Stimulated activated naive CD8-positive, alpha-beta T cell treated with anti-CD3 and anti-CD28 coated beads, Interleukin-15, amount 100 ng/mL, for 72 hours (primary cell): Measurements from ENCODE around the gene ACOXL.
"Not testable (repeated sequence)": the region's sequence is repeated elsewhere in the genome, so short reads cannot be mapped to it uniquely, and the experiment has no call there.

Experiments used
- ATAC-seq: fragments of 150-1000 bp; cut with Tn5 transposase; 2 replicates; pipeline ENCODE4 v1.10.0; 2021; ENCODE audit warnings: mild to moderate bottlenecking, moderate library complexity
- DNase-seq, 2 donors: peaks; one replicate each; pipeline ENCODE4 v3.0.0; 2021 to 2022
- H3K27ac Mint-ChIP-seq, 2 donors: one replicate each; pipeline ENCODE4 v1.8.0; 2022; ENCODE audit warnings: mild to moderate bottlenecking in 2 of 2, mixed read lengths in 2 of 2, moderate library complexity in 2 of 2
- H3K27me3 Mint-ChIP-seq: one replicate; pipeline ENCODE4 v1.8.0; 2022; ENCODE audit warnings: mixed read lengths
- H3K4me1 Mint-ChIP-seq: one replicate; pipeline ENCODE4 v1.8.0; 2022; ENCODE audit warnings: mild to moderate bottlenecking, mixed read lengths
- H3K4me3 Mint-ChIP-seq, 2 donors: one replicate each; pipeline ENCODE4 v1.8.0; 2022; ENCODE audit warnings: mild to moderate bottlenecking in 2 of 2, mixed read lengths in 2 of 2, moderate library complexity in 1 of 2
- H3K9me3 Mint-ChIP-seq, 2 donors: one replicate each; pipeline ENCODE4 v1.8.0; 2022; ENCODE audit warnings: mixed read lengths in 2 of 2

ACOXL gene

GRCh38 chr2:110838657-110839384 lies 106.4 kb downstream of the ACOXL start:
- ATAC-seq (no peak), DNase-seq (no peak)
- H3K27ac Mint-ChIP-seq = no peak overlapping the region
- no peaks in the 10 kb centered on the region for H3K9me3 Mint-ChIP-seq
- peaks cover 29% of the 10 kb centered on the region for H3K27me3 Mint-ChIP-seq
- peaks cover 64% of the 10 kb centered on the region for H3K4me1 Mint-ChIP-seq
- no peak overlapping the region for H3K4me3 Mint-ChIP-seq

GRCh38 chr2:110840508-110840907 lies 108.1 kb downstream of the ACOXL start:
- ATAC-seq (no peak), DNase-seq (no peak)
- Mint-ChIP-seq H3K4me3 (no peak overlapping the region), H3K27me3 (peaks cover 26% of the 10 kb centered on the region), H3K27ac (no peak overlapping the region), H3K4me1 (peaks cover 72% of the 10 kb centered on the region), H3K9me3 (no peaks in the 10 kb centered on the region)

- Mint-ChIP-seq H3K27me3 (peaks cover 26% of the 10 kb centered on the region), H3K4me3 (no peak overlapping the region), H3K4me1 (peaks cover 76% of the 10 kb centered on the region)
These were observed 109.7 kb downstream of the ACOXL start for GRCh38 chr2:110842048-110842447.

GRCh38 chr2:110843496-110843895 lies 111.1 kb downstream of the ACOXL start:
- Mint-ChIP-seq H3K27ac (peak overlapping the region in 1 of 2 donors; percentile 54), H3K4me1 (peaks cover 83% of the 10 kb centered on the region), H3K4me3 (peak overlapping the region; percentile 17 to 68), H3K9me3 (no peaks in the 10 kb centered on the region), H3K27me3 (peaks cover 26% of the 10 kb centered on the region)
- DNase-seq (no peak), ATAC-seq (no peak)

More at GRCh38 chr2:110842048-110842447, 109.7 kb downstream of the ACOXL start:
- DNase-seq = no peak
- no peak for ATAC-seq
- H3K27ac Mint-ChIP-seq = no peak overlapping the region
- no peaks in the 10 kb centered on the region for H3K9me3 Mint-ChIP-seq

GRCh38 chr2:110843959-110844510 lies 111.7 kb downstream of the ACOXL start:
- Mint-ChIP-seq H3K4me1 (peaks cover 83% of the 10 kb centered on the region), H3K27ac (peak overlapping the region; percentile 10 to 59), H3K9me3 (no peaks in the 10 kb centered on the region), H3K4me3 (peak overlapping the region; percentile 57 to 68), H3K27me3 (peaks cover 31% of the 10 kb centered on the region)
- no peak for ATAC-seq
- no peak for DNase-seq

- Mint-ChIP-seq H3K4me1 (peaks cover 98% of the 10 kb centered on the region), H3K27ac (peak overlapping the region in 1 of 2 donors; percentile 96), H3K9me3 (no peaks in the 10 kb centered on the region), H3K27me3 (peaks cover 22% of the 10 kb centered on the region), H3K4me3 (peak overlapping the region in 1 of 2 donors; percentile 3)
- DNase-seq (no peak), ATAC-seq (no peak)
These were observed 115.3 kb downstream of the ACOXL start for GRCh38 chr2:110847651-110848050.

GRCh38 chr2:110848071-110848470 lies 115.7 kb downstream of the ACOXL start:
- Mint-ChIP-seq H3K27ac (peak overlapping the region in 1 of 2 donors; percentile 96), H3K9me3 (no peaks in the 10 kb centered on the region), H3K4me3 (peak overlapping the region in 1 of 2 donors; percentile 3), H3K4me1 (peaks cover 98% of the 10 kb centered on the region), H3K27me3 (peaks cover 18% of the 10 kb centered on the region)
- DNase-seq (no peak), ATAC-seq (no peak)

- H3K4me3 Mint-ChIP-seq = peak overlapping the region in 1 of 2 donors; percentile 2
- peak overlapping the region in 1 of 2 donors; percentile 87 for H3K27ac Mint-ChIP-seq
- H3K9me3 Mint-ChIP-seq = no peaks in the 10 kb centered on the region
- peaks cover 98% of the 10 kb centered on the region for H3K4me1 Mint-ChIP-seq
- DNase-seq (no peak), ATAC-seq (no peak)
- peaks cover 13% of the 10 kb centered on the region for H3K27me3 Mint-ChIP-seq
These were observed 116.2 kb downstream of the ACOXL start for GRCh38 chr2:110848519-110849030.

GRCh38 chr2:110851531-110851930 lies 119.2 kb downstream of the ACOXL start:
- ATAC-seq = no peak
- Mint-ChIP-seq H3K27me3 (peaks cover 21% of the 10 kb centered on the region), H3K9me3 (peaks cover 0 to 7% of the 10 kb centered on the region in 2 donors), H3K4me1 (peaks cover 98% of the 10 kb centered on the region), H3K4me3 (peak overlapping the region in 1 of 2 donors; percentile 65), H3K27ac (no peak overlapping the region)
- DNase-seq = no peak

- Mint-ChIP-seq H3K4me3 (peak overlapping the region; percentile 42 to 65), H3K27ac (peak overlapping the region in 1 of 2 donors; percentile 80), H3K9me3 (peaks cover 0 to 12% of the 10 kb centered on the region in 2 donors), H3K27me3 (peaks cover 26% of the 10 kb centered on the region), H3K4me1 (peaks cover 98% of the 10 kb centered on the region)
- no peak for DNase-seq
- ATAC-seq = no peak
These were observed 119.7 kb downstream of the ACOXL start for GRCh38 chr2:110852051-110852450.

- peaks cover 26% of the 10 kb centered on the region for H3K27me3 Mint-ChIP-seq
- peak overlapping the region; percentile 42 to 65 for H3K4me3 Mint-ChIP-seq
- peak in 1 of 2 donors; percentile 69 for DNase-seq
- H3K27ac Mint-ChIP-seq = peak overlapping the region in 1 of 2 donors; percentile 80
- peak; percentile 91 for ATAC-seq
- peaks cover 95% of the 10 kb centered on the region for H3K4me1 Mint-ChIP-seq
- peaks cover 0 to 12% of the 10 kb centered on the region in 2 donors for H3K9me3 Mint-ChIP-seq
These were observed 120.3 kb downstream of the ACOXL start for GRCh38 chr2:110852541-110853263.

- peaks cover 97% of the 10 kb centered on the region for H3K4me1 Mint-ChIP-seq
- H3K4me3 Mint-ChIP-seq = peak overlapping the region in 1 of 2 donors; percentile 53
- H3K27ac Mint-ChIP-seq = no peak overlapping the region
- H3K27me3 Mint-ChIP-seq = peaks cover 25% of the 10 kb centered on the region
- peaks cover 0 to 12% of the 10 kb centered on the region in 2 donors for H3K9me3 Mint-ChIP-seq
- DNase-seq (peak in 1 of 2 donors; percentile 61), ATAC-seq (no peak)
These were observed 121.1 kb downstream of the ACOXL start for GRCh38 chr2:110853516-110853915.

GRCh38 chr2:110853948-110854347 lies 121.6 kb downstream of the ACOXL start:
- no peak overlapping the region for H3K4me3 Mint-ChIP-seq
- peak overlapping the region in 1 of 2 donors; percentile 1 for H3K27ac Mint-ChIP-seq
- DNase-seq (no peak), ATAC-seq (no peak)
- H3K27me3 Mint-ChIP-seq = peaks cover 21% of the 10 kb centered on the region
- H3K4me1 Mint-ChIP-seq = peaks cover 97% of the 10 kb centered on the region
- H3K9me3 Mint-ChIP-seq = peaks cover 0 to 12% of the 10 kb centered on the region in 2 donors

- Mint-ChIP-seq H3K27ac (peak overlapping the region in 1 of 2 donors; percentile 22), H3K27me3 (peaks cover 21% of the 10 kb centered on the region), H3K9me3 (peaks cover 0 to 12% of the 10 kb centered on the region in 2 donors), H3K4me3 (no peak overlapping the region), H3K4me1 (peaks cover 97% of the 10 kb centered on the region)
- DNase-seq (no peak), ATAC-seq (no peak)
These were observed 122.1 kb downstream of the ACOXL start for GRCh38 chr2:110854355-110855081.

GRCh38 chr2:110855841-110856240 lies 123.5 kb downstream of the ACOXL start:
- not testable (repeated sequence) for DNase-seq, H3K4me3 Mint-ChIP-seq, H3K27ac Mint-ChIP-seq, ATAC-seq
- peaks cover 0 to 12% of the 10 kb centered on the region in 2 donors for H3K9me3 Mint-ChIP-seq
- peaks cover 97% of the 10 kb centered on the region for H3K4me1 Mint-ChIP-seq
- peaks cover 32% of the 10 kb centered on the region for H3K27me3 Mint-ChIP-seq
